Rectal smooth muscle tissue (tissue), 1 donor: ENCODE data around the gene VEPH1.
A peak's percentile ranks its signal among the peaks of the same experiment; 100 is the strongest.

Experiments used
- H3K27ac ChIP-seq: one replicate; pipeline ENCODE4 v1.7.0; 2013; ENCODE audit warnings: low read depth, low read length, inconsistent platforms
- H3K27me3 ChIP-seq: one replicate; pipeline ENCODE4 v1.7.0; 2013; ENCODE audit warnings: low read length; ENCODE audit not compliant: control insufficient read depth, insufficient read depth
- H3K36me3 ChIP-seq: one replicate; pipeline ENCODE4 v1.7.0; 2013; ENCODE audit warnings: low read length; ENCODE audit not compliant: control insufficient read depth, insufficient read depth
- H3K4me1 ChIP-seq: one replicate; pipeline ENCODE4 v1.7.0; 2013; ENCODE audit warnings: low read length; ENCODE audit not compliant: control insufficient read depth, insufficient read depth
- H3K4me3 ChIP-seq: one replicate; pipeline ENCODE4 v1.7.0; 2013; ENCODE audit warnings: low read length
- H3K9ac ChIP-seq: one replicate; pipeline ENCODE4 v1.7.0; 2013; ENCODE audit warnings: low read length

The VEPH1 gene

DNA sequence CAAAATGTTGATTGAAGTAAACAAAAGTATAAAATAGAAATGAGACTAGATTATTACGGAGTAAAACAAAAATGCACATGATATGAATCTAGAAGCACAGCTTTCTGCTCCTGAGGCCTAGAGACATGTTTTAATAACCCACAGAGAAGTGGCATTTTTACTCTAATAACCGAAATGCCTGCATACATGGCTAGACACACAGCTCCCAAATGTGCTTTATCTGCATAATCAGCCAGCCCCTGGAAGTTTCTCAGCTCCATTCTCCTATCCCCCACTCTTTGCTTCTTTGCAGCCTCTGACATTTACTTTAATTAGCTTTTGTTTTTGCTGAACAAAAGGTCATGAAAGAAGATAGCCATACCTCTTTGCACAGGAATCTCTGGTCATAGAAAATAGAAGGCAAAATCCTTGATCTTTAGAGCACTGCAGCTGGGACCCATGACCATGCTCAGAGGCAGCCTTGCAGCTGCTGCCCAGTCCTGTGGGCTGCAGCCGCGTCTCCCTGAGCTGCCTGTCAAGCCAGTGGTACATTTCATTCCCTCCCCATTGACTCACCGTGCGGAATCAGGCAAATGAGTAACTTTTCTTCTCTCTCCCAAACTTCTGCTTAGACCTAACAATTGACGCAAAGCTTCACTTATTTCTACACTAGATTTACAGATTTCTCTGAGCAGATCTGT lies at the start of gene VEPH1:
VEPH1 (minus strand) TSS at position 501 of the 680 bp plus-strand sequence. CDS start 8,067 bp downstream, outside the sequence.
- Histone ChIP-seq H3K4me3 (no peak within 1 kb of the TSS), H3K9ac (no peak within 1 kb of the TSS), H3K27ac (no peak within 1 kb of the TSS), H3K36me3 (no peaks in the 10 kb centered on the region), H3K4me1 (no peaks in the 10 kb centered on the region), H3K27me3 (no peaks in the 10 kb centered on the region)

DNA sequence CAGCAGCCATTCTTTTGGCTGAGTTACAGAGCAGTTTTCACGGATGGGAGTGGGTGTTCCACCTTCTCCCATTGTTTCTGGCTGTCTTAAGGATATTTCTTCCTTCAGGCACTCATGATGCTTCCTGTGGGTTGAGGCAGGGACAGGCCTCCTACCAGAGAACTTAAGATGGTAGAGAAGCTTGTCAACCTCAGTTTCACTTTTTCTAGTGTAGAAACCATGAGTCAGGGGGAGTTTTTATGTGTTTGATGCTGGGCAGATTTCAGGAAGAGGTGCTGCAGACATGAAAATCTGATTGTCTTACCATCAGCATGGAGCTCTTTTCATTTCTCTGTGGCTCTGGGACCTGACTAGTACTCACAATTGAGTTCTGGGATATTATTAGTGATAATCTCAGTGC lies 48.7 kb upstream of the VEPH1 start:
- no peak overlapping the region for H3K4me3 ChIP-seq
- no peaks in the 10 kb centered on the region for H3K36me3 ChIP-seq
- H3K9ac ChIP-seq, result no peak overlapping the region
- H3K27me3 ChIP-seq, result no peaks in the 10 kb centered on the region
- H3K4me1 ChIP-seq, result no peaks in the 10 kb centered on the region
- no peak overlapping the region for H3K27ac ChIP-seq

DNA sequence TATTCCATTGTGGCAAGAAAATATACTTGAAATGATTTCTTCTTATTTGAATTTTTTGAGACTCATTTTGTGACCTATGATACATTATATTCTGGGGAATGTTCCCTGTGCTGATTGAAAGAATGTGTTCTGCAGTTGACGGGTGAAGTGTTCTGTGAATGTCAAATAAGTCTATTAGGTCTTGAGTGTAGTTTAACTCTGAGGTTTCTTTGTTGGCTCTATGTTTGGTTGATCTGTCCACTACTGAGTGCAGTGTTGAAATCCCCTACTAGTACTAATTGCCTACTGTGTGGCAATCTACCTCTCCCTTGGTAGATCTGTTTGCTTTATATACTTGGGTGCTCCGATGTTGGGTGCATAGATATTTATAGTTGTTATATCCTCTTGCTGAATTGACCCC lies 46.3 kb upstream of the VEPH1 start:
- Histone ChIP-seq H3K9ac (no peak overlapping the region), H3K36me3 (no peaks in the 10 kb centered on the region), H3K27ac (no peak overlapping the region), H3K4me1 (no peaks in the 10 kb centered on the region), H3K4me3 (no peak overlapping the region), H3K27me3 (no peaks in the 10 kb centered on the region)

DNA sequence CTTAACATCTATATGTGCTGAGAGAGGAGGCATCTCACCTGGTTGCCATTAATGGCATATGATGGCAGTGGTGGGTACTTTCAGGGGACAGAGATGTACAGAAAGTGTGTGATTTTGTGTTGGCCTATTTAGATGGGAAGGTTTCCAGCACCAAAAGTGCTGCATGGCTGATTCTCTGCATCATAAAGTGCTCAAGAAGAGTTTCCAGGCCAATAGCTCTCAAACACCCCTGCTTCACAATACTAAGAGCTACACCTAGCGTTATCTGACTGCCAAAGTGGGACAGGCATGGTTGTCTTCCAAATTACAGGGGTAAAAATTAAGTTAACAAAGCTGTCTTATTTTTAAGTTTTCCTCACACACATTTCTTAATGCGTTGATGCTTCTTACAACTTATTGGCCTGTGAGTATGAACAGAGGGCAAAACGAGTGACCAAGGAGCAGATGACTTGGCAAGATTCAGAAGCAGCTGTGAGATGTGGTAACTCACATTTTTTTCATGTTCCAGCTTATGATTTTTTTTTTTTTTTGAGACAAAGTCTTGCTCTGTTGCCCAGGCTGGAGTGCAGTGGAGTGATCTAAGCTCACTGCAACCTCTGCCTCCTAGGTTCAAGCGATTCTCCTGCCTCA lies 41.4 kb upstream of the VEPH1 start:
- Histone ChIP-seq H3K4me1 (no peaks in the 10 kb centered on the region), H3K27ac (no peak overlapping the region), H3K9ac (no peak overlapping the region), H3K36me3 (no peaks in the 10 kb centered on the region), H3K4me3 (no peak overlapping the region), H3K27me3 (no peaks in the 10 kb centered on the region)

DNA sequence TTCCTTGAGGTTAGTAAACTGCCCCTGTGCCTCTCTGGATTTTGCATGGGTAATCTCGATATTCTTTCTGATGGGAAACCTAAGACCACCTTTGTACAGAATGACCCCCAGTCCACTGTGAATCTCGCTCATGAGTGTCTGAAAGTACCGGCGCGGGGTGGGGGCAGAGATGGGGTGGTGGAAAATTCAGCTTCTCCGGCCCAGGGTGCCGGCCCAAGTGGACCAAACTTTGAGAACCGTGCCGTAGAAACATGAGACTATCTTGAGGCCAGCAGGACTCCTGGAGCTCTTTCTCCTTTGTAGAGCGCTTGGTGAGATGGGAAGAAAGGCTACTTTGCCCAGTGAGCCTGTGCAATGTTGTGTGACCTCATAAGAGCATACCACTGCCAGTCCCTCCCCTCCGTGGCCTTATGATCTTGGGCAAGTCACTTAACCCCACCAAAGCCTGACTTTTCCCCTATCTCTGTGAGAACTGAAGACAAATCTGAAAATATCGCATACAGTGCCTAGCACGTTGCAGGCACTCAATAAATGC lies 40.4 kb upstream of the VEPH1 start:
- Histone ChIP-seq H3K36me3 (no peaks in the 10 kb centered on the region), H3K27ac (no peak overlapping the region), H3K4me1 (no peaks in the 10 kb centered on the region), H3K27me3 (no peaks in the 10 kb centered on the region), H3K4me3 (peak overlapping the region; percentile 60), H3K9ac (no peak overlapping the region)

DNA sequence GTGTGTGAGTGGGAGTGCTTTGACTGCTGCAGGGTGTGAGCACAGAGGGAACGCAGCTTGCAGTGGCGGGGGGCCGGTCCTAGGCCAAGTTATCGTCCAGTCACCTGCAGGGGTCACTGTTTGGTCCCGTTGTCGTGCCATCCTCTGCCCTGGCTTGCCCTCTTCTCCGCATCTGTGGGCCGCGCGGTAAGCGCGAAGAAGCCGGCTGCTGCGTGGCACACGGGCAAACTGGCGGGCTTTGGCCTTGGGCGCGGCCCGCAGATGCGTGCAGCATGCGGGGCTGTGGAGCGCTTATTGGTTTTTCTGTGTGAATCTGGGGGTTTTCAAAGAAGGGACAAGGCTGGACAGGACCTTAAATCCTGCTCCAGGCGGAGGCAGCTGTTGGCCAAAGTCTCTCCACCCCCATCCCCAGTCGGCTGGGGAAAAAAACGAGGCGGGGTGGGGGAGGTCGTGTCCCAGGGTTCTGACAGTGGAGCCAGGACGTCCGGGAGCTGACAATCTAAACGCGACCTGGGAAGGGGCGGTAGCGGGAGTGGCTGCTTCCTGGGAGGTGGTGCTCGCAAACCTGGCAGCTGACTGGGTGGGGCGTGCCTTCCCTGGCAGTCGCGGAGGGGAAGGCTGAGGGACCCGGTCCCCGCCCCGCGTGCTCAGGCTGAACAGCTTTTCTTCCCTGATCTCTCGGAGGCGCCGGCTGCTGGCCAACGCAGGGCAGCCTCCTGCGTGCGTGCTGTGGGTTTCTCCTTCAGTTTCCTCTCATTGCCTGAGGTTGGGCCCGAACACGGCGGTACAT lies 39.7 kb upstream of the VEPH1 start:
- no peaks in the 10 kb centered on the region for H3K27me3 ChIP-seq
- H3K4me1 ChIP-seq, result no peaks in the 10 kb centered on the region
- peak overlapping the region; percentile 60 for H3K4me3 ChIP-seq
- no peaks in the 10 kb centered on the region for H3K36me3 ChIP-seq
- H3K27ac ChIP-seq, result no peak overlapping the region
- no peak overlapping the region for H3K9ac ChIP-seq

DNA sequence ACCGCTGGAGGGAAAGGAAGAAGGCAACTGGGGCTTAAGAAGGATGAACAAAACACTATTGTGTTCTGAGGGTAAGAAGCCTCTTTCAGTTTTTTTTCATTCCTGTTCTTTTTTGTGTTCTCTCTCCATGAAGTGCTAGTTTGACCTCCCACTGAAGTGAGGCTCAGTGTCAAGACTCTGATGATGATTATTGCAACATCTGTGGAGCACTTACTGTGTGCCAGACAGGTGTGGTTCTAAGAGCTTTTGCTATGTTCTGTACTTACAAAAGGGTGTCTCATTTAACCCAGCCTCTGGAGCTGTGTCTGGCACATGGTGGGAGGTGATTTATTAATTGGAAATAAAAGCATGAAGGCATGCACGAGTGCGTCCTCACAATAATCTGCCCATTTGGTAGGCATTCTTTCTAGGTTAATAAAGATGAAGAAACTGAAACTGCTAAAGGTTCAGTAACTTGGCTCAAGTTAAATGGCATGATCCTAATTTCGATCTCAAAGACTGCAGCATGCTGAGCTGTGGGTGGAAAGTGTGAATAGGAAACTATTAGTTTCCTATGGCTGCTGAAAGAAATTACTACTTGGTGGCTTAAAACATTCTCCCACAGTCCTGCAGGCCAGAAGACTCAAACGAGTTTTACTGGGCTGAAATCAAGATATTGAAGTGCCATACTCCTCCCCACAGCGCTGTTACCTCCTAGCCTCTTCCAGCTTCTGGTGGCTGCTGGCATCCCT lies 38.5 kb upstream of the VEPH1 start:
- Histone ChIP-seq H3K4me1 (no peaks in the 10 kb centered on the region), H3K4me3 (no peak overlapping the region), H3K27ac (no peak overlapping the region), H3K9ac (no peak overlapping the region), H3K36me3 (no peaks in the 10 kb centered on the region), H3K27me3 (no peaks in the 10 kb centered on the region)

DNA sequence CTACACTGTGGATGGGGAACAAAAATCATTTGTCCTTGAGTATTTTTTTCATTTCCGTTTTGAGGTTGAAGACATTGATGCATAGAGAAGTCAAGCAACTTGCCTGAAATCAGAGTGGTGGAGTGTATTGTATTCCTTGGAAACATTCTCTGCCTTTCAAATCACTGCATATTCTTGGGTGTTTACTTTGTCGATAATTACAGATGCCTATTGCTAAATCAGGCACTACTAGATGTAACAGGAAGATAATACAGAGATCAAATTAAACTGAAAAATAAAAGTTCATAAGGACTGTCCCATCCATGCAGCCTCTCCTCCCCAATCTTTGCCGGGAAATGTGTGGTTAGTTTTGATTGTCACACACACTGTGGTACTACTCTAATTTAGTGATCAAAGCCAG lies 37.4 kb upstream of the VEPH1 start:
- H3K9ac ChIP-seq, result no peak overlapping the region
- H3K27ac ChIP-seq, result no peak overlapping the region
- H3K4me1 ChIP-seq, result no peaks in the 10 kb centered on the region
- no peaks in the 10 kb centered on the region for H3K36me3 ChIP-seq
- H3K4me3 ChIP-seq, result no peak overlapping the region
- no peaks in the 10 kb centered on the region for H3K27me3 ChIP-seq

DNA sequence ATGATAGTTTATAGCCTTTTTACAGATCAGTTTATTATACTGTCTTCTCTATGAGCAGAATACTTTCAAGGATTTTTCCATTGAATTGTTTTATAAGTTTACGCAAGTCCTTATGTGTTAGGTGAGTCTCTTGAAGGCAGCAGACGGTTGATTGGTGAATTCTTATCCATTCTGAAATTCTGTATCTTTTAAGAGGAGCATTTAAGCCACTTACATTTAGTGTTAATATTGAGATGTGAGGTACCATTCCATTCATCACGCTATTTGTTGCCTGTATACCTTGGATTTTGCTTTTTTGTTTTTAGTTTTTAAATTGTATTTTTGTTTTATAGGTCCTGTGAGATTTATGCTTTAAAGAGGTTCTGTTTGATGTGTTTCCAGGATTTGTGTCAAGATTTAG lies 32.5 kb upstream of the VEPH1 start:
- Histone ChIP-seq H3K4me3 (no peak overlapping the region), H3K27ac (no peak overlapping the region), H3K4me1 (no peaks in the 10 kb centered on the region), H3K36me3 (no peaks in the 10 kb centered on the region), H3K27me3 (no peaks in the 10 kb centered on the region), H3K9ac (no peak overlapping the region)

DNA sequence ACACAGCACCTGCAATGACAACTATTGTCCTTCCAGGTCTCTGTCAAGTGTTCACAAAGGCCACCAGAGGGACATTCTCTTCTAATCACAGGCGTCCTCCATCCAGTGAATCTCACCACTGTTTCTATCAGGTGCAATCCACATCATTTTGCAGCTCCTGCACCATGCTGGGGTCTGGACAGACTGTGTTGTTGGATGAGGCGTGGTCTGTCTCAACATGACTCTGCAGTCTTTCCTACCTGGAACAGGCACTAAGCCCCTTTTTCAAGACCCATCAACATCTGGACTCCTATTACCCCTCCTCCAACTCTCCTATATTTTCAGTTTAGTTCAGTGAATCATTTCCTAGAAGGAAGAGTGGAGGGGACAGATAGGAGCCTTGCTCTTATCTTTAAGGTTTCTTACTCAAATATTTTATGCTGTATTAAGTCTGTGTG lies 31.5 kb upstream of the VEPH1 start:
- Histone ChIP-seq H3K36me3 (no peaks in the 10 kb centered on the region), H3K4me1 (no peaks in the 10 kb centered on the region), H3K9ac (no peak overlapping the region), H3K4me3 (no peak overlapping the region), H3K27me3 (no peaks in the 10 kb centered on the region), H3K27ac (no peak overlapping the region)

DNA sequence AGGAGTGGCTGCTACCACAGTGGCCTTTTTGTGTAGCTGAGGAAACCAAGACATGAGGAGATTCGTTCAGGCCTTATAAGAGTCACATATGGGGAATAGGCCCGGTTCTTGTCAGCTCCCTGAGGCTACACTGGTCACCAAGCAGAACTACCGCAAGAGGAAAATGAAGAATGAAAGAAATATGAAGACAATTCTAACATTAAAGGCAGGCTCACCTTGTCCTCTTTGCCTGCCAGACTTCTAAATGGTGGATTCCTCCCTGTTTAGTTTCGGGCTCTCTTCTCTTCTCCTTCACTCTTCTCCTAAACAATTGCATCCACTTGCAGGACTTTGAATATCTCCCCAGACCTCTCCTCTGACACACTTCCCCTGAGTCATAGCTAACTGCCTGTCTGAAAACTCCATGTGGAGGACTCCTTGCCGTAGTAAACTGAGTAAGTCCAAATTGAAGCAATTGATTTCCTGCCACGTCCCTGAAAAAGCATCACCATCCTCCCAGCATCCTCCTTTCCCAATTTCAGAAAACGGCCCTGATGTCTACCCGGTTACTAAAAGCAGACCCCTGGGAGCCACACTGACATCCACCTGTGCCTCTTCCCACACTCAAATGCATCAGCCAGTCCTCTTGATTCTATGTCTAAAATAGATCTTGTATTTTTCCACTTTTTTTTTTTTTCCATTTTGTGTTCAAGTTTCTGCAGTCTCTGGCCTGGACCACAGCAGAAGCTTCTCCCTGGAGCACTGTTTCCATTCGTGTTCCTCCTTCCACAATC lies 30.3 kb upstream of the VEPH1 start:
- H3K27ac ChIP-seq, result no peak overlapping the region
- no peaks in the 10 kb centered on the region for H3K4me1 ChIP-seq
- no peak overlapping the region for H3K9ac ChIP-seq
- H3K27me3 ChIP-seq, result no peaks in the 10 kb centered on the region
- no peaks in the 10 kb centered on the region for H3K36me3 ChIP-seq
- no peak overlapping the region for H3K4me3 ChIP-seq
